ENCODE measurements around the gene SKOR2.

Gene SKOR2

DNA sequence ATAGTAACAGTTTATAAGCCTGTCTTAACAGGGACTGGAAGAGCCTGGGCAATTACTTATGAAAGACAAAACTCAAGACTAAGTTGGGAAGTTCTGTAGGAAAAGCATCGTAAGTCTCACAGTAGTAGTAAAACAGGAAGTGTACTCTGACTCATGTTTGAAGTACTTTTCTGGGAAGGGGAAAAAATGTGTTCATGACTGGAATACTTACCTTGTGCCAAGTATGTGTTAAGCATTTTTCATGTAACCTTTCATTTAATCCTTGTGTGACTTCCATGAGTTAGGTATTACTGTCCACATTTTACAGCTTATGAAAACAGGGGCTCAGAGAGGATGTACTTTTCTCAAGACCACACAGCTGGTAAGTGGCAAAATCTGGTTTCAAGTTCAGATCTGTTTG lies 13.7 kb upstream of the SKOR2 start:
- in situ Hi-C loops (cut with MboI; ENCODE audit: low sequenced_read_pairs, unreplicated experiment): no loop called here
- TF ChIP-seq, protein P1, sequence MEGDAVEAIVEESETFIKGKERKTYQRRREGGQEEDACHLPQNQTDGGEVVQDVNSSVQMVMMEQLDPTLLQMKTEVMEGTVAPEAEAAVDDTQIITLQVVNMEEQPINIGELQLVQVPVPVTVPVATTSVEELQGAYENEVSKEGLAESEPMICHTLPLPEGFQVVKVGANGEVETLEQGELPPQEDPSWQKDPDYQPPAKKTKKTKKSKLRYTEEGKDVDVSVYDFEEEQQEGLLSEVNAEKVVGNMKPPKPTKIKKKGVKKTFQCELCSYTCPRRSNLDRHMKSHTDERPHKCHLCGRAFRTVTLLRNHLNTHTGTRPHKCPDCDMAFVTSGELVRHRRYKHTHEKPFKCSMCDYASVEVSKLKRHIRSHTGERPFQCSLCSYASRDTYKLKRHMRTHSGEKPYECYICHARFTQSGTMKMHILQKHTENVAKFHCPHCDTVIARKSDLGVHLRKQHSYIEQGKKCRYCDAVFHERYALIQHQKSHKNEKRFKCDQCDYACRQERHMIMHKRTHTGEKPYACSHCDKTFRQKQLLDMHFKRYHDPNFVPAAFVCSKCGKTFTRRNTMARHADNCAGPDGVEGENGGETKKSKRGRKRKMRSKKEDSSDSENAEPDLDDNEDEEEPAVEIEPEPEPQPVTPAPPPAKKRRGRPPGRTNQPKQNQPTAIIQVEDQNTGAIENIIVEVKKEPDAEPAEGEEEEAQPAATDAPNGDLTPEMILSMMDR (IDR thresholded peaks at IDR 0.05; ENCODE audit: borderline replicate concordance, control extremely low read depth, extremely low read depth, insufficient read depth, missing control alignments): no peak
- DNase-seq (ENCODE audit: low spot score): no peak

DNA sequence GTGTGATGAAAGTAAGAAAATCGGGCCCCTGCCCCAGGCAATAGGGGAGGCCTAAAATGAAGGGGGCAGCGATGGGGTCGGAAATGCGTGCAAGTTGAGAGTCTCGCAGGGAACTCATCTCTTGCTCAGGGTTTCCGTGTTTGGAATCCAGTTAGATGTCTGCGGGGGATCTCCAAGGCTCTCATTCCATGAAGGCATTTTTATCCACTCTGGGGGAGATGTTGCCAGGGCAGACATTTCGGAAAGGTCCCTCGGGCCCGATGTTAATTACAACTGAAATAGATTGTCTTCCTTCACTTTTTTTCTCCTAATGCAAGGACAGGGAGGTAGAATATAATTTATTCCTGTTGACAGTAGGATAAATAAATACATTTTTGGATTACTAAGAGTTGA lies 12.8 kb upstream of the SKOR2 start:
- TF ChIP-seq, protein P1 (IDR thresholded peaks at IDR 0.05; ENCODE audit: borderline replicate concordance, control extremely low read depth, extremely low read depth, insufficient read depth, missing control alignments): no peak
- in situ Hi-C loops (cut with MboI; ENCODE audit: low sequenced_read_pairs, unreplicated experiment): no loop called here
- no peak for DNase-seq (ENCODE audit: low spot score)

DNA sequence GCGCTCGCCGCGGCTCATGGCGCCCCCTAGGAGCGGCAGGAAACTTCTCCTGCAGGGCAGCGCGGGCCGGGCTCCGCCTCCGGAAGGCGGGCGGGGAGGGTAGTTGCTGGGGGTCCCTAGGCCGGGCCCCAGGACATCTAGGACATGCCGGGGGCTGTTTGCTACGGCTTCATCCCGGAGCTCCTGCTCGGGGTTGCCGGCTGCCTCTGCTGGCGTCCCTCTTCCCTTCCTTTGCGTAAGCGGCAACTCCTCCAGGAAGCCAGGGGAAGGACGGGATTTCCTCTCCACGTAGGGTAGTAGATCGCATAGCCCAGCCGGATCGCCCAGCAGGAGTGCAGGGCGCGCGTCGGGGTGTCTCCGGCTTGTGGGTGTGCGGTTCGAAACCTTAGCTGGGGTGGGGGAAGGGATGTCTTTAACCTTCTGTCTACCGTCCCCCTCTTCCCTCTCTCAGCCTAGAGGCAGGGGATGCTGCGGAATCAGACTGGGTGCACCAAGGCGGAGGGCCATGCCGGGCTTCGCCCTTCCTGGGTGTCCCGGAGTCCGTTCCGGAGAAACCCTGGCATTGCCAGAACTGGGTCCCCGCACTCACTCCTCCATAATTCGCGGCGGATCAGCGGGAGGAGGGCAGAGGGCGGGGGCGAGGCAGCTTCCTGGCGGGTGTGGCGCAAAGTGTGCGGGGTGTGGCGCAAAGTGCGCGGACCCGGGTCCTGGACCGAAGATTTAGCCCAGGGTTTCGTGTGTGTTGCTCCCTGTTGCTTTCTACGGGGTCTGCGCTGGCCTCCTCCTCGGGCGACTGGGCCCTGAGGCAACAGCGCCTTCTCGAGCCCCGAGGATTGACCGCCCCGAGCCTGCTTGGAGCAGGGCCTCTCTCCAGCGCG lies 12.2 kb upstream of the SKOR2 start:
- in situ Hi-C loops (cut with MboI; ENCODE audit: low sequenced_read_pairs, unreplicated experiment): no loop called here
- no peak for DNase-seq (ENCODE audit: low spot score)
- TF ChIP-seq, protein P1 (IDR thresholded peaks at IDR 0.05; ENCODE audit: borderline replicate concordance, control extremely low read depth, extremely low read depth, insufficient read depth, missing control alignments): no peak

DNA sequence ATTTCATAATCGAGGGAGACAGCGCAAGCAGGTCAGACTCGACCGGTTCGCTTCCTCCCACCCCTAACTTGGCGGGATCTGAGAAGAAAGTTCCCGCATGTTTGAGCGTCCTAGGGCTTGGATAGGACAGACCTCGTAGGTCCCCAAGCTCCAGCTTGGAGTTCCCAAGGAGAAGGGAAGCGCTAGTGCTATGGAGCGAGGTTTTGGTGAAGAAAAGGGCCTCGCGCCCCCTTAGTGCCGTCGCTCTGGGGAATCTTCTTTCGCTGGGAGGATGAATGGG lies 11.6 kb upstream of the SKOR2 start:
- DNase-seq (ENCODE audit: low spot score): no peak
- in situ Hi-C loops (cut with MboI; ENCODE audit: low sequenced_read_pairs, unreplicated experiment): no loop called here
- TF ChIP-seq, protein P1 (IDR thresholded peaks at IDR 0.05; ENCODE audit: borderline replicate concordance, control extremely low read depth, extremely low read depth, insufficient read depth, missing control alignments): no peak

DNA sequence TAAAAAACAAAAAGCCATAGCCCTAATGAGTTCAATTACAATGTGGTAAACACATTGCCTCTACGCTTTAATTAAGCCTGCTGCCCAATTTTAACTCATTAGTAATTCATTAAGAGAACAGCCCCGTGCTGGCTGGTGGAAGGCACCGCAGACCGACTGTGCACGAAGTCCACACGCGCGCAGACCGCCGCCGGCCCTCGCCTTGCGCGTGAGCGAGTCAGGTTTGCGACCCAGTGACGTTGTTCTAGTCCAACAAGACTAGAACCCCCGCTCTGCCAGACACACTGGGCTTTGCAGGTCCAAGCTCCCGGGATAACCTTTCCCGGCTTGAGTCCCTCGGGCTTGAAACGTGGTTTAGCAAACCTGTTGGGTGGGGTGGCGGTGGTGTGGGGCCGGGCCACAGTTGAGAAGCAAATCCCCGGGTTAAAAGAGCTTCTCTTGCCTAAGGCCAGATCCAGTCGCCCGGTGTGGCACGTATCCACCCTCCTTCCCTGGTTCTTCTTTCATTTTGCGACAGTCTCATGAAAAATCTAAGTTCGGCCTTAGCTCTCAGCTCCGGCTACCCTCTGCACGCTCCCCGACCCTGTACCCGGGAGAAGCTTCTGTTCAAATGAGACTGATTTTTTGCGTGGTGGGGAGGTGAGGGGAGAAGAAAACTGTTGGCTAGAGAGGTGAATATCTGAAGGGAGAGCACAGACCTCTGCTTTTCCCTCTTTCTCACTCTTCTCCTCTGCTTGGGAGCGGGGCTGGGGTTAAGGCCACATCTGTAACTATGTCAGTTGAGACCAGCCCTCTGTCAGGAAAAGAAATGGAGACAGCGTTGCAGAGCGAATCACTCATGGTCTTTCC lies 11.1 kb upstream of the SKOR2 start:
- in situ Hi-C loops (cut with MboI; ENCODE audit: low sequenced_read_pairs, unreplicated experiment): no loop called here
- DNase-seq (ENCODE audit: low spot score): no peak
- TF ChIP-seq, protein P1 (IDR thresholded peaks at IDR 0.05; ENCODE audit: borderline replicate concordance, control extremely low read depth, extremely low read depth, insufficient read depth, missing control alignments): no peak

DNA sequence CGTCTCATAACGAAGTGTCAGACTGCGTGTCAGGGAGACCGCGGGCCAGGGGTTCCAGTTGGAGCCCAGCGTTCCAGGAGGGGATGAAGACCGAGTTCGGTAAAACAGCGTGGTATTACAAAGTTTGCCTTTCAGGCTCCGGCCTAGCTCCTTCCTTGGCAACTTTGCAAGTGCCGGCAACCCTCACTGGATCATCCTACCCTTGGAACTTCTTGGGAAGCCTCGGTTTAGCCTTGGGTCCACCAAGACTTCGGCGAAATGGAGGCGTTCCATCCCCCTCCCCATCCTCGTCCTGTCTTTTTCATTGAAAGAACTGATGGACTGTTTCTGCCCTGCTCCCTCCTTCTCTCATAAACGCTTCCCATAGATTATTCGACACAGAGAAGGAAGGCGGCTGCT lies 10.4 kb upstream of the SKOR2 start:
- in situ Hi-C loops (cut with MboI; ENCODE audit: low sequenced_read_pairs, unreplicated experiment): no loop called here
- TF ChIP-seq, protein P1 (IDR thresholded peaks at IDR 0.05; ENCODE audit: borderline replicate concordance, control extremely low read depth, extremely low read depth, insufficient read depth, missing control alignments): no peak
- no peak for DNase-seq (ENCODE audit: low spot score)
